DMS153 treated with DMSO at 0.1 percent for 48 hours (cell line): ENCODE results near the gene PERM1.
"Not testable (repeated sequence)": the region's sequence is repeated elsewhere in the genome, so short reads cannot be mapped to it uniquely, and the experiment has no call there.

Experiments used
- DNase-seq: peaks from one replicate; lab custom pipeline; 2025; ENCODE audit not compliant: unreplicated experiment; lab: John Stamatoyannopoulos, UW

Gene PERM1

GRCh38 chr1:950881-951280 is 31.0 kb downstream of the PERM1 start:
- DNase-seq = no peak

GRCh38 chr1:950268-950667 is 31.6 kb downstream of the PERM1 start:
- DNase-seq = no peak

- no peak for DNase-seq
Measured at GRCh38 chr1:947958-948357, 33.9 kb downstream of the PERM1 start.

- not testable (repeated sequence) for DNase-seq
Measured at GRCh38 chr1:946811-947210, 35.1 kb downstream of the PERM1 start.

GRCh38 chr1:945688-946556 is 36.0 kb downstream of the PERM1 start:
- DNase-seq = no peak

- DNase-seq = no peak
Measured at GRCh38 chr1:944341-945325, 37.3 kb downstream of the PERM1 start.

- no peak for DNase-seq
Measured at GRCh38 chr1:943545-944340, 38.1 kb downstream of the PERM1 start.

GRCh38 chr1:942864-943533 is 38.9 kb downstream of the PERM1 start:
- DNase-seq = no peak

- no peak for DNase-seq
Measured at GRCh38 chr1:942411-942821, 39.5 kb downstream of the PERM1 start.

- peak; percentile 89 for DNase-seq
Measured at GRCh38 chr1:941588-942383, 40.1 kb downstream of the PERM1 start.

- no peak for DNase-seq
Measured at GRCh38 chr1:941015-941587, 40.8 kb downstream of the PERM1 start.

GRCh38 chr1:940107-941014 is 41.5 kb downstream of the PERM1 start:
- peak; percentile 69 for DNase-seq

- no peak for DNase-seq
Measured at GRCh38 chr1:939511-940106, 42.3 kb downstream of the PERM1 start.

- no peak for DNase-seq
Measured at GRCh38 chr1:938711-939489, 43.0 kb downstream of the PERM1 start.

- DNase-seq = no peak
Measured at GRCh38 chr1:938088-938683, 43.7 kb downstream of the PERM1 start.

GRCh38 chr1:937521-937920 is 44.4 kb downstream of the PERM1 start:
- no peak for DNase-seq
